T-cell (primary cell): ENCODE results near the gene UNC5A. TPM values are rescaled to one million over a fixed set of nuclear protein-coding genes. Genes with fewer than 3 reads are reported as not detected.
"Not testable (repeated sequence)": the region's sequence is repeated elsewhere in the genome, so short reads cannot be mapped to it uniquely, and the experiment has no call there.

Source experiments
- ATAC-seq, 4 experiments: fragments of 200-7000 bp in 3 of 4; fragments of 150-1000 bp in 1 of 4; cut with Tn5 transposase; replicated peaks in 1 of 4; 1 replicate in 3 of 4; 2 replicates in 1 of 4; pipeline ENCODE4 v1.10.0; 2021; ENCODE audit warnings: moderate library complexity in 3 of 4, mild to moderate bottlenecking in 2 of 4, moderate number of reproducible peaks in 1 of 4
- CTCF ChIA-PET, 2 donors: fragments of 300-600 bp; sonication (Branson Sonifier 250); formaldehyde crosslinking; loops; one replicate each; lab custom pipeline; 2022; ENCODE audit warnings: antibody characterized with exemption in 2 of 2; lab: Charles Lee
- POLR2A ChIA-PET, 2 donors: fragments of 300-600 bp; sonication (Branson Sonifier 250); formaldehyde crosslinking; loops; one replicate each; lab custom pipeline; 2022; ENCODE audit warnings: antibody characterized with exemption in 2 of 2; lab: Charles Lee
- DNase-seq, 35 experiments: peaks; one replicate each; pipeline versions ENCODE4 v3.0.0 to v3.0.0-alpha.2; 2013 to 2023
- H3K27ac ChIP-seq: one replicate; pipeline ENCODE4 v1.5.1; 2013; ENCODE audit warnings: low read length
- H3K27me3 ChIP-seq, 2 experiments: replicated peaks in 1 of 2; 1 replicate in 1 of 2; 2 replicates in 1 of 2; pipeline versions ENCODE4 v1.6.1 to v1.7.0; 2013; ENCODE audit warnings: low read length in 1 of 2, mixed read lengths in 1 of 2; ENCODE audit not compliant: control insufficient read depth in 2 of 2, insufficient read depth in 2 of 2; ENCODE audit errors: extremely low read depth in 1 of 2
- H3K36me3 ChIP-seq, 2 donors: 1 replicate in 1 of 2; 2 replicates in 1 of 2; pipeline versions ENCODE4 v1.6.1 to v1.7.0; 2013; ENCODE audit warnings: low read length in 1 of 2; ENCODE audit not compliant: control insufficient read depth in 2 of 2, insufficient read depth in 1 of 2; ENCODE audit errors: extremely low read depth in 1 of 2
- H3K4me1 ChIP-seq, 2 experiments: 1 replicate in 1 of 2; 2 replicates in 1 of 2; pipeline versions ENCODE4 v1.6.1 to v1.7.0; 2013; ENCODE audit warnings: low read length in 2 of 2, mixed read lengths in 1 of 2; ENCODE audit not compliant: insufficient read depth in 2 of 2, control insufficient read depth in 1 of 2; ENCODE audit errors: extremely low read depth in 1 of 2
- H3K4me3 ChIP-seq, 2 donors: 1 replicate in 1 of 2; 2 replicates in 1 of 2; pipeline versions ENCODE4 v1.5.1 to v1.7.0; 2013; ENCODE audit warnings: mild to moderate bottlenecking in 2 of 2, low read length in 1 of 2, moderate library complexity in 1 of 2; ENCODE audit not compliant: control insufficient read depth in 1 of 2; ENCODE audit errors: extremely low read depth in 1 of 2
- H3K9me3 ChIP-seq: 2 replicates; pipeline ENCODE4 v1.7.0; 2013
- H3K27ac Mint-ChIP-seq, 2 donors: one replicate each; pipeline ENCODE4 v1.8.0; 2020 to 2021; ENCODE audit warnings: mild to moderate bottlenecking in 2 of 2, mixed read lengths in 2 of 2
- H3K27me3 Mint-ChIP-seq, 2 donors: one replicate each; pipeline ENCODE4 v1.8.0; 2021 to 2022; ENCODE audit warnings: mixed read lengths in 2 of 2
- H3K36me3 Mint-ChIP-seq: one replicate; pipeline ENCODE4 v1.8.0; 2021; ENCODE audit warnings: mixed read lengths
- H3K4me1 Mint-ChIP-seq, 3 donors: one replicate each; pipeline ENCODE4 v1.8.0; 2020 to 2022; ENCODE audit warnings: mixed read lengths in 3 of 3, mild to moderate bottlenecking in 1 of 3
- H3K4me3 Mint-ChIP-seq, 3 donors: one replicate each; pipeline ENCODE4 v1.8.0; 2020 to 2022; ENCODE audit warnings: mild to moderate bottlenecking in 3 of 3, mixed read lengths in 3 of 3, moderate library complexity in 3 of 3
- H3K9me3 Mint-ChIP-seq, 3 donors: one replicate each; pipeline ENCODE4 v1.8.0; 2020 to 2022; ENCODE audit warnings: mixed read lengths in 3 of 3
- WGBS: methylation state at CpG from one replicate; pipeline ENCODE4 v1.1.5; 2013; ENCODE audit warnings: missing lambda C conversion rate; ENCODE audit not compliant: insufficient coverage; 5-methylcytosine and 5-hydroxymethylcytosine counted together
- total RNA-seq, 35 experiments: library from RNA in 6 of 35; stranded (reverse) in 6 of 35; fragments of 120-200 nt in 1 of 35; gene quantifications; one replicate each; pipeline versions ENCODE4 v1.2.1 to v1.2.4 and lab custom pipeline; 2013 to 2026

Gene UNC5A
- total RNA-seq, 5 donors from 2014 or later (not counting 1 experiment from before 2014, with no cell fraction given): not detected

DNA sequence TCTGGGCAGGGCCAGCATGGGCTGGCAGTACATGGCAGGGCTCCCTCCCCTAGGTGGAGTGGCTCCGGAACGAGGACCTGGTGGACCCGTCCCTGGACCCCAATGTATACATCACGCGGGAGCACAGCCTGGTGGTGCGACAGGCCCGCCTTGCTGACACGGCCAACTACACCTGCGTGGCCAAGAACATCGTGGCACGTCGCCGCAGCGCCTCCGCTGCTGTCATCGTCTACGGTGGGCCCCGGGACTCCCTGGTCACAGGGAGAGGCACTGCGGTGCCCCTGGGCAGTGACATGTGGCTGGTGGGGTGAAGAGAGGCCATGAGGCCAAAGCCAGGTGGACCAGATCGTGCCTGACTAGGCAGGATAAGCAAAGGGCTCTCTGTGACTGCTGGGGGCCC, 58.4 kb downstream of the UNC5A start:
- H3K4me1 Mint-ChIP-seq: peaks cover 5 to 12% (median 6%) of the 10 kb centered on the region in 3 donors
- no peaks in the 10 kb centered on the region for H3K36me3 Mint-ChIP-seq
- Histone ChIP-seq H3K4me3 (no peak overlapping the region), H3K27me3 (peaks cover 0 to 54% of the 10 kb centered on the region in 2 experiments), H3K4me1 (peaks cover 0 to 16% of the 10 kb centered on the region in 2 experiments), H3K27ac (no peak overlapping the region), H3K9me3 (no peaks in the 10 kb centered on the region), H3K36me3 (no peaks in the 10 kb centered on the region)
- no peak overlapping the region for H3K4me3 Mint-ChIP-seq
- H3K27me3 Mint-ChIP-seq: peaks cover 3 to 29% of the 10 kb centered on the region in 2 donors
- ATAC-seq (no peak), DNase-seq (no peak)
- 91% methylated on average over 19 of the region's 20 CpGs for WGBS
- H3K9me3 Mint-ChIP-seq: peaks cover 0 to 3% (median 0%) of the 10 kb centered on the region in 3 donors
- CTCF ChIA-PET: no interaction called here
- H3K27ac Mint-ChIP-seq: no peak overlapping the region
- POLR2A ChIA-PET: no interaction called here

DNA sequence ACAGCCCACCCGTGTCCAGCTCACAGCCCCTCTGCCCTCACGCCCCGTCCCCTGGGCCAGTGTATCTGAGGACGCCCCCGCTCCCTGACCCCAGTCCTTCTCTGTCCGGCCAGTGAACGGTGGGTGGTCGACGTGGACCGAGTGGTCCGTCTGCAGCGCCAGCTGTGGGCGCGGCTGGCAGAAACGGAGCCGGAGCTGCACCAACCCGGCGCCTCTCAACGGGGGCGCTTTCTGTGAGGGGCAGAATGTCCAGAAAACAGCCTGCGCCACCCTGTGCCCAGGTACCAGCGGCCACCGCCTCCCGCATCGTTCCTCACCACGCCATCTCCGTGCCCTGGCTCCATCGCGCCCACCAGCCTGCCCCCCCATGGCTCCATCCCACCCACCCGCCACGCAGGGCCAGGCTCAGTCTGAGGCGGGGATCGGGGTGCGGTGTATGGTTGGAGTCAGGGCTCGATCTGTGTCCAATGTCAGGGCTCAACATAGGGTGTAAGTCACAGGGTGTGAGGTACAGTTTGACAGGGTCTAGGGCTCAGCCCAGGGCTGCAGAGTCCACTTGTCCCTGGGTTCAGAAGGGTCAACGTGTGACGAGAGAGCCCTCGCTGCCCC, 59.2 kb downstream of the UNC5A start:
- DNase-seq (no peak), ATAC-seq (no peak)
- Mint-ChIP-seq H3K36me3 (no peaks in the 10 kb centered on the region), H3K9me3 (peaks cover 0 to 3% (median 0%) of the 10 kb centered on the region in 3 donors), H3K27ac (no peak overlapping the region), H3K27me3 (peaks cover 0 to 25% of the 10 kb centered on the region in 2 donors), H3K4me3 (no peak overlapping the region), H3K4me1 (peaks cover 5 to 12% (median 6%) of the 10 kb centered on the region in 3 donors)
- no peak overlapping the region for H3K27ac ChIP-seq
- H3K36me3 ChIP-seq: no peaks in the 10 kb centered on the region
- no peak overlapping the region for H3K4me3 ChIP-seq
- H3K9me3 ChIP-seq: no peaks in the 10 kb centered on the region
- peaks cover 0 to 17% of the 10 kb centered on the region in 2 experiments for H3K4me1 ChIP-seq
- H3K27me3 ChIP-seq: peaks cover 0 to 47% of the 10 kb centered on the region in 2 experiments
- WGBS: 93% methylated on average over 32 of the region's 38 CpGs
- ChIA-PET CTCF (no interaction called here), POLR2A (no interaction called here)

DNA sequence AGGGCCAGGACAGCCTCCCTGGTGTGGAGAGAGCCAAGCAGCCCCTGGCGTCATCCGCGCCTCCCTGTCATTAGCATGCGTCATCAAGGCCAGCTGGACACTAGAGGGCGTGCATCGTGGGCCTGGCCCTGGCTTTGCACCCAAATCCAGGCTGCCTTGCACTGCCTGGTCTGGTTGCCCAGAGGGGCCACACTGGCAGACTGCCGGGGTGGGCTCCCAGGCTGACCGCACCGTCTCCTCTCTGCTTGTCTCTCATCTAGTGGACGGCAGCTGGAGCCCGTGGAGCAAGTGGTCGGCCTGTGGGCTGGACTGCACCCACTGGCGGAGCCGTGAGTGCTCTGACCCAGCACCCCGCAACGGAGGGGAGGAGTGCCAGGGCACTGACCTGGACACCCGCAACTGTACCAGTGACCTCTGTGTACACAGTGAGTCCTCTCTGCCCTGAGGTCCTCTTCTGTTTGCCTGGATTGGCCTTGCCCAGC, 59.8 kb downstream of the UNC5A start:
- Histone ChIP-seq H3K4me3 (no peak overlapping the region), H3K27ac (no peak overlapping the region), H3K36me3 (no peaks in the 10 kb centered on the region), H3K9me3 (no peaks in the 10 kb centered on the region), H3K27me3 (peaks cover 0 to 47% of the 10 kb centered on the region in 2 experiments), H3K4me1 (peaks cover 0 to 17% of the 10 kb centered on the region in 2 experiments)
- Mint-ChIP-seq H3K27me3 (peaks cover 4 to 28% of the 10 kb centered on the region in 2 donors), H3K4me3 (no peak overlapping the region), H3K36me3 (no peaks in the 10 kb centered on the region), H3K4me1 (peaks cover 5 to 12% (median 6%) of the 10 kb centered on the region in 3 donors), H3K9me3 (peaks cover 0 to 3% (median 0%) of the 10 kb centered on the region in 3 donors), H3K27ac (no peak overlapping the region)
- POLR2A ChIA-PET: no interaction called here
- DNase-seq (no peak), ATAC-seq (no peak)
- 76% methylated on average over 16 of the region's 17 CpGs for WGBS
- CTCF ChIA-PET: no interaction called here

DNA sequence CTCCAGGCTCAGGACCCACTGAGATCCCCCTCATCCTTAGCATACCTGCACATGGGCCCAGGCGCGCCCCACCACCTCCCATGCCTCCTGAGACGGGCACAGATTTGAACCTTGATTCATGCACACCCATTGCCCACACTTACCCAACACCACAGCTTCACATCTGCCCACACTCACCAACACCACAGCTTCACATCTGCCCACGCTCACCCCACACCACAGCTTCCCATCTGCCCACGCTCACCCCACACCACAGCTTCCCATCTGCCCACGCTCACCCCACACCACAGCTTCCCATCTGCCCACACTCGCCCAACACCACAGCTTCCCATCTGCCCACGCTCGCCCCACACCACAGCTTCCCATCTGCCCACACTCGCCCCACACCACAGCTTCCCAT, 60.3 kb downstream of the UNC5A start:
- not testable (repeated sequence) for H3K36me3 Mint-ChIP-seq, H3K27ac Mint-ChIP-seq, H3K9me3 Mint-ChIP-seq, H3K27ac ChIP-seq, H3K36me3 ChIP-seq, ATAC-seq, DNase-seq, H3K4me3 ChIP-seq, H3K4me3 Mint-ChIP-seq, H3K9me3 ChIP-seq
- WGBS: 63% methylated on average over 4 of the region's 10 CpGs
- CTCF ChIA-PET: interaction anchor here in 1 of 2 donors (0.7 kb wide), 1 partner anchor 32 kb away, joined by 4 read pairs; no protein-coding TSS in a partner anchor
- peaks cover 0 to 18% of the 10 kb centered on the region in 2 experiments for H3K4me1 ChIP-seq
- Mint-ChIP-seq H3K4me1 (peaks cover 6 to 17% (median 9%) of the 10 kb centered on the region in 3 donors), H3K27me3 (peaks cover 9 to 28% of the 10 kb centered on the region in 2 donors)
- peaks cover 0 to 47% of the 10 kb centered on the region in 2 experiments for H3K27me3 ChIP-seq
- POLR2A ChIA-PET: interaction anchor here in 1 of 2 donors (0.6 kb wide), 1 partner anchor 12 kb away, joined by 3 read pairs; no protein-coding TSS in a partner anchor

DNA sequence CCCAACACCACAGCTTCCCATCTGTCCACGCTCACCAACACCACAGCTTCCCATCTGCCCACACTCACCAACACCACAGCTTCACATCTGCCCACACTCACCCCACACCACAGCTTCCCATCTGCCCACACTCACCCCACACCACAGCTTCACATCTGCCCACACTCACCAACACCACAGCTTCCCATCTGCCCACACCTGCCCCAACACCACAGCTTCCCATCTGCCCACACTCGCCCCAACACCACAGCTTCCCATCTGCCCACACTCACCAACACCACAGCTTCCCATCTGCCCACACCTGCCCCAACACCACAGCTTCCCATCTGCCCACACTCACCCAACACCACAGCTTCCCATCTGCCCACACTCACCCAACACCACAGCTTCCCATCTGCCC, 62.2 kb downstream of the UNC5A start:
- H3K36me3 Mint-ChIP-seq, H3K9me3 Mint-ChIP-seq, H3K36me3 ChIP-seq, H3K4me3 Mint-ChIP-seq, ATAC-seq, H3K9me3 ChIP-seq, H3K27ac ChIP-seq, H3K27ac Mint-ChIP-seq, CTCF ChIA-PET, H3K4me3 ChIP-seq, POLR2A ChIA-PET: not testable (repeated sequence)
- peaks cover 0 to 47% of the 10 kb centered on the region in 2 experiments for H3K27me3 ChIP-seq
- 0% methylated on average over 1 of the region's 2 CpGs for WGBS
- DNase-seq: peak in 7 of 35 experiments; percentile 2 to 12 (median 6)
- H3K27me3 Mint-ChIP-seq: peaks cover 19 to 23% of the 10 kb centered on the region in 2 donors
- H3K4me1 Mint-ChIP-seq: peaks cover 13 to 24% (median 18%) of the 10 kb centered on the region in 3 donors
- H3K4me1 ChIP-seq: peaks cover 0 to 26% of the 10 kb centered on the region in 2 experiments

DNA sequence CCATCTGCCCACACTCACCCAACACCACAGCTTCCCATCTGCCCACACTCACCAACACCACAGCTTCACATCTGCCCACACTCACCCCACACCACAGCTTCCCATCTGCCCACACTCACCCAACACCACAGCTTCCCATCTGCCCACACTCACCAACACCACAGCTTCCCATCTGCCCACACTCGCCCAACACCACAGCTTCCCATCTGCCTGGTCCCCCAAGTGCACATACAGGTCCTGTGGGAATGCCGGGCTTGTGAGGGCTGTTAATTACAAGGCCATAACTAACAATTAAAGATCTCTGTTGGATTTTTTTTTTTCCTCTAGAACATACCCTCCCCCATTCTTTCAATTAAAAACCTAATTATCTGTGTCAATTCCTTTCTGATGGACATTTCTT, 62.7 kb downstream of the UNC5A start:
- POLR2A ChIA-PET: interaction anchor here in 1 of 2 donors (0.7 kb wide), 1 partner anchor 428 kb away, joined by 3 read pairs; no protein-coding TSS in a partner anchor
- H3K9me3 ChIP-seq, H3K27ac Mint-ChIP-seq, ATAC-seq, H3K36me3 Mint-ChIP-seq, CTCF ChIA-PET, H3K27ac ChIP-seq, H3K4me3 Mint-ChIP-seq, H3K9me3 Mint-ChIP-seq, H3K36me3 ChIP-seq, H3K4me3 ChIP-seq: not testable (repeated sequence)
- Histone ChIP-seq H3K4me1 (peaks cover 0 to 26% of the 10 kb centered on the region in 2 experiments), H3K27me3 (peaks cover 0 to 48% of the 10 kb centered on the region in 2 experiments)
- WGBS: no CpG with 5 or more reads among the region's 2 CpGs
- Mint-ChIP-seq H3K4me1 (peaks cover 13 to 24% (median 18%) of the 10 kb centered on the region in 3 donors), H3K27me3 (peaks cover 19 to 23% of the 10 kb centered on the region in 2 donors)
- DNase-seq: peak in 1 of 35 experiments; percentile 11
